Activated T-cell treated with anti-CD3 and anti-CD28 coated beads, Interleukin-2, amount 50 U/mL, for 24 hours (primary cell): ENCODE results near the gene FKBP11.
"Not testable (repeated sequence)": the region's sequence is repeated elsewhere in the genome, so short reads cannot be mapped to it uniquely, and the experiment has no call there.

Experiments used
- DNase-seq: peaks from one replicate; pipeline ENCODE4 v3.0.0-alpha.2; 2020
- H3K27ac Mint-ChIP-seq: 2 replicates; pipeline ENCODE4 v1.8.0; 2020; ENCODE audit warnings: mild to moderate bottlenecking, mixed read lengths
- H3K27me3 Mint-ChIP-seq: 2 replicates; pipeline ENCODE4 v1.8.0; 2020; ENCODE audit warnings: mixed read lengths
- H3K36me3 Mint-ChIP-seq: 2 replicates; pipeline ENCODE4 v1.8.0; 2020; ENCODE audit warnings: low read depth, mixed read lengths
- H3K4me1 Mint-ChIP-seq: 2 replicates; pipeline ENCODE4 v1.8.0; 2020; ENCODE audit warnings: low read depth, mixed read lengths
- H3K4me3 Mint-ChIP-seq: 2 replicates; pipeline ENCODE4 v1.8.0; 2020; ENCODE audit warnings: mild to moderate bottlenecking, moderate library complexity, mixed read lengths
- H3K9me3 Mint-ChIP-seq: 2 replicates; pipeline ENCODE4 v1.8.0; 2020; ENCODE audit warnings: mixed read lengths

Gene FKBP11

GRCh38 chr12:48873534-48873933 lies 51.8 kb downstream of the FKBP11 start:
- H3K27ac Mint-ChIP-seq, H3K27me3 Mint-ChIP-seq, H3K9me3 Mint-ChIP-seq, H3K36me3 Mint-ChIP-seq, H3K4me1 Mint-ChIP-seq, H3K4me3 Mint-ChIP-seq, DNase-seq: not testable (repeated sequence)

DNA sequence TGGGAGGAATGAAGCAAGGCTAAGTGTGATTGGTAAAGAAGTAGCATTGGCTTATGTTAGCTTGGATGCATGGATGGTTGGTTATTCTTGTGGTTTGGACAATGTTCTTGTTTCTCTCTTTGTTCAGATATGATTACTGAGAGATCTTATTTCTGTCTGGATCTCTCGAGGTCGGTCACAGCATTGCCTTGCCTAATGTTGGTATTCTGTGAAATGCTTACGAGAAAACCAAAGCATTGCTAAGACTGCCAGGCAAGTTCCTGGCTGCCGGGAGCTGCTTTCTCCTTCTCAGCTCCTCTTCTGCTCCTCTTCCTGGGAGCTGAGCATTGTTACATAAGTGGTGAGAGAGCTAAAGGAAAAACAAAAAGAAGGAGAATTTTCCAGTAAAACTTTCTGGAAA lies 52.2 kb downstream of the FKBP11 start:
- DNase-seq = no peak
- Mint-ChIP-seq H3K4me1 (no peaks in the 10 kb centered on the region), H3K36me3 (no peaks in the 10 kb centered on the region), H3K27ac (no peak overlapping the region), H3K4me3 (no peak overlapping the region), H3K9me3 (no peaks in the 10 kb centered on the region), H3K27me3 (no peaks in the 10 kb centered on the region)
